NCI-H146 (cell line): ENCODE measurements around the gene EFS.
"Not testable (repeated sequence)": the region's sequence is repeated elsewhere in the genome, so short reads cannot be mapped to it uniquely, and the experiment has no call there.

Experiments
- DNase-seq: peaks from one replicate; lab custom pipeline; 2025; lab: John Stamatoyannopoulos, UW

The EFS gene

DNA sequence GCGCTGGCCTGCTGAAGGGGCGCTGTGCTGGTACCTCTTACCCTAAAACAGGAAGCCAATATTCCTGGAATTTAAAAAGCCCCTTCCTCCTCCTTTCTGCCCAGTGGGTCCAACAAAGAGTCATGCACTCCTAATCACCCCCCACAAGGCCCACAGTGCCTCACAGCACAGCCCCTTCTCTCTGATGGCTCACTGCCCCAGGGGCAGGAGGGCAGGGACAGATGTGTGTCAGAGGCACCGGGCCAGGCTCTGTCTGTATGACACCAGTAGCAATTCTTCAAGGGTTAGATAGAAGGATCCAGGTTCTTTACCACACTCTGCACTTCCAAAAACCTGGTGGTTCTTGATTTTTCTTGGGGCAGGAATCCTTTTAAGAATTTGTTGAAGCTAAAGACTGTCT lies 34.2 kb upstream of the EFS start:
- no peak for DNase-seq

DNA sequence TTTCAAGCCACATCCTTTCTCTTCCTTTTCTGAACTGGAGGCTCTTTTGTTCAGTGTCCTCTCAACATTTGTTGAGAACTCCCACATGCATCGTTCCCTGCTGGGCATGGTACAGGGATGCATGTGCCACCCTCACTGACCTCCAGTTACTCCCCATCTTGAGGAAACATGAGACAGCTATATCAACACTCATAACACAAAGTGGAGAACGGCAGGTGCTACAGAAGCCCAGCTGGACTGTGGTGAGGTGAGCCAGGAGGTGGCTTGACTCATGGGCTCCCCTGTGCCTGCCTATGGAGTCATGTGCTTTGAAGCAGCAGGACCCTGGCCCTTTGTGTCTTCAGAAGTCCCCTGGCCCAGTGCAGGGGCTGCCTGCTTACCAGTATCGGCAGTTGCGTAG lies 33.4 kb upstream of the EFS start:
- peak; percentile 70 for DNase-seq

DNA sequence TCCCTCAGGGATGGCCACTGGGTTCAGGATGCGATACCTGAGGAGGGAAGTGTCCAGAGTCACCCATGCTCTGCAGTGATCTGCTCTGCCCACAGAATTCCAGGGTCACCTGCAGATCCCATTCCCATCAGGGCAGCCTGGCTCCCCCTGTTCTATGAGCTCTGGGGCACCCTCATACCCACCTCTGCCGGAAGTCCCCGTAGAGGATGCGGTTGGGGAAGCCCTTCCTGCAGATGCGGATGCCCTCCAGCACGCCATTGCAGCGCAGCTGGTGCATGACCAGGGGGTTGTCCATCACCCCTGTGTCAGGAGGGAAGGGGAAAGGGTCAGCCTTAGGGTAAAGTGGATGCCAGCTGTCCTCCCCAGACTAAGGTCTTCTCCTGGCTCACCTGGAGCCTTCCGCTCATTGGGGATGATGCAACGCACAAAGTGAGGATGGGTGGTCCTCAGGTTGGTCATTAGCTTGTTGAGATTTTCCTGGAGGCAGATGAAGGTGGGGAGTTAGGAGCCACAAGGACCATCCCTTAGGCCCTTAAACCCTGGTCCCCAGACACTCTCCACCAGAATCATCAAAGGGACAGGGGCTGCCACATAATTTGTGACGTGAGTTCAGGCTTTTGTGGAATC lies 31.9 kb upstream of the EFS start:
- no peak for DNase-seq

DNA sequence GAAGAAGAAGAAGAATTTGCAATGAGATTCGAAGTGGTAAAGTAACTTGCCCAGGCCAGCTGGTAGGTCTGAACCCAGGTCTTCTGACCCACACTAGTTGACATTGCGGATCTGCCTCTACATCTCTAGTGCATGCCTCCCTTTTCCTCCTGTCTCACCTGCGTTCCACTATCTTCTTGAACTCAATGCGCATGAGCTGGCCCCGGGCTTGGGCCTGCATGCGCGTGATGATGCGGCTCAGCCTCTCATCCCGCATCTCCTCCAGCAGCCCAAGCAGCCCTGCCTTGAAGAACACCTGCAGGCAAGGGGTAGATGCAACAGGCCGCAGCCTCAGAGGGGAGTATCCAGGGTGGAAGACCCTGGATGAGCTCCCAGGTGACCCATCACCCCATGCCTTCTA lies 31.2 kb upstream of the EFS start:
- no peak for DNase-seq

DNA sequence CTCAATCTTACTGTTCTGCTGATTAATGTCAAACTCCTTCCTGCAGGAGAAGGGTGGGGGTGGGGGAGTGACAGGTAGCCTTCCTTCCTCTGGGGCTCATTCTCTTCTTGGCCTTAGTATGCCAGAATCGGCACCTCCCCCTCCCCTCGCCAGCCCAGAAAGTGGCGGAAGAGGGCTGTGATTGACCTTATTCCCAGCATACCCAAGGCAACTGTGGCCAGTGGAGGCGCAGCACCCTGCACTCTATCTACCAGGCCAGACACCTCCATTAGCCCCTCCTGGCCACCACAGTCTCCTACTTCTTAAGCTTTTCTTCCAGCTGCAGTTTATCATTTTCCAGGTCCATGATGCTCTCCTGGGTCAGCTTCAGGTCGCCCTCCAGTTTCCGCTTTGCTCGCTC lies 27.6 kb upstream of the EFS start:
- DNase-seq, result no peak

DNA sequence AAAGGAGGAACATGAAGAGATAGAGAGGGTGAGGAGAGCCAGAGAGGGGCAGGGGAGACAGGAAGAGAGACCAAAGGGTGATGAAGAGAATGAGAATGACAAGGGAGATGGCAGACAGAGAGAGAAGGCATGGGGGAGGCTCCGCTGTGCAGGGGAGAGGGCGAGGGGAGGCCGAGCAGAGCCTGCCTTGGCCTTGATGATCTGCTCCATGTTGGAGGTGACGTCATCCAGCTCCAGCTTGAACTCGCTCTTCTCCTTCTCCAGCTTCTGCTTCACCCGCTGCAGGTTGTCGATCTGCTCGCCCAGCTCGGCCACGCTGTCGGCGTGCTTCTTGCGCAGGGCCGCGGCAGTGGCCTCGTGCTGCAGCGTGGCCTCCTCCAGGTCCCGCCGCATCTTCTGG lies 24.9 kb upstream of the EFS start:
- DNase-seq, result not testable (repeated sequence)

DNA sequence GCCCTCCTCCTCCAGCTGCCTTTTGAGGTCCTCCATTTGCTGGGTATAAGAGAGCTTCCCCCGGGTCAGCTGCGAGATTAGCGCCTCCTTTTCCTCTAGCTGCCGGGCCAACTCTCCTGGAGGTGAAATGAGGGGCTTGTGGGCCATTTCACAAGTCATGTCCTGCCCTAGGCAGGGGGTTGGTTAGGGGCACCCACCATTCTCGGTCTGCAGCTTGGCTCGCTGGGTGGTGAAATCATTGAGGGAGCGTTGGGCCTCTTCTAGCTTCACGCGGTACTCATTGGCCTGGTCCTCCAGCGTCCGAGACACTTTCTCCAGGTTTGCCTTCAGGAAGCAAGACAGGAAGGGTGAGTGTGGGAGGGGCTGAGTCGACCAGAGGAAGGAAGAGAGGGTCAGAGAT lies 24.4 kb upstream of the EFS start:
- DNase-seq, result no peak

DNA sequence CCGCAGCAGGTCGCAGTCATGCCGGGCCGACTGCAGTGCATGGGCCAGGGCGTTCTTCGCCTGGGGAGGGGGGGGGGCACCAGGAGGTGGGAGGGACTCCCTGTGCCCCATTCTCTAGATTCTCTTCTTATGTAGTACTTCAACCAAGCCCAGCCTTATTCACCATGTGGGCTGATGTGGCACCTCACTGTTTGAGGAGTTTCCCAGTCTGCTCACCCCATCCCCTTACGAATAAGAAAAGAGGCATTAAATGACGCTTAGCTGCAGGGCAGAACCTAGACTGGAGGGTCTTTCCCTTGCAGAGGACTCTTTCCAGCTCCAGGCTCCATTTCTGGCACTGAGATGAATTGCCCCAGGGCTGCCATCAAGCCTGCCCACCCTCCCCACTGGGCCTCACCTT lies 24.0 kb upstream of the EFS start:
- no peak for DNase-seq

DNA sequence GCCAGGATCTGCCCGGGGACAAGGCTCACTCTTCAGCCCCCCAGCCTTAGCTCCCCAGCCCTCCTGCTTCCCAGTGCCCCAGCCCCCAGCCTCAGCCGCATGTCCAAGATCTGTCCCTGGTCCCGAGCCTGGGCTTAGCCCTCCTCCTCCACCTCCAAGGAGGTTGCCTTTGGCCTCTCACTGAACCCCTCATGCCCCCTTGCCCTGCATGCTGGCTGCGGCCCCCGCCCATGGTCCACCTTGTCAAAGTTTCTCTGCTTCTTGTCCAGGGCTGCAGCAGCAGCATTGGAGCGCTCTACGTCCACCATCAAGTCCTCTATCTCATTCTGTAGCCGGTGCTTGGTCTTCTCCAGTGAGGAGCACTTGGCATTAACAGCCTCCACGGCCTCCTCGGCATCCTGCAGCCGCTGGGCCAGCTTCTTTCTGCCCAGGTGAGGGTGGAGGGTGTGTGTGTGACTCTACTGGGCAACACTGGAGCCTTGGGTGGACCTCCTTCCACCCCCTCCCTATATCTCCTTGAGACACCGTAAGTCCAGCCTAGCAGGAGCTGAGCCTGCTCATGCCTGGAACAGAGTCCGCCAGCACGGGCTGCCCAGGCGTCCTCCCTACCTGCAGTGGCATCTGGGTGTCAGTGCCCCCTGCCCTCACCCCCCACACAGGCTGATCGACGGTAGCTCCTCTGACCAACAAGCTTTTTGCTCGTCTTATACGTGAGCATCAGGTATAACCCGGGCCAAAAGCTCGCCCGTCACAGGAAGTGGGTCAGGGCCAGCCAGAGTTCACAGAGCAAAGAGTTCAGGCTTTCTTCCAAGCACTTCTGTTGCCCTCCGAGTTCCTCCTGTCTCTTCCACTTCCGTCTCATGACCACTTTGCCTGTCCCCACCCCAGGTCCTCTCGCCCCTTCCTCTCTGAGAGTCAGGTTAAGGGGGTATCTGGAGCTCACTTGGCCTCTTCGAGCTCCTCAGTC lies 23.2 kb upstream of the EFS start:
- no peak for DNase-seq

DNA sequence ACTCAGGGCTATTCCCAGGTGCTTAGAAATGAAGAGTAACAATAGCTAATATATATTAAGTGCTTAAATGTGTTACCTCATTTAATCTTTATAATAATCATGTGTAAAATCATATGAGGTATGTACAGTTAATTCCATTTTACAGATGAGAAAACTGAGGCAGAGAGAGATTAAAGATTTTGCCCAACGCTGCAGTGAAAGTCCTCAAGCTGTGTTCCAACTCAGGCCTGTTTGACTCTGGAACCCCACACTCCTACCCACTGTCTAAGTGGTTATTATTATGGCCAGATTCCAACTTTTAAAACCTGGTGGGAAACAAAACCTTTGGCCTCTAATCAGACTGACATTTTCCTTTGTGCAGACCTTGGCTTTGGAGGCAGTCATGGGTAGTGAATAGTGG lies 22.0 kb upstream of the EFS start:
- DNase-seq, result no peak

DNA sequence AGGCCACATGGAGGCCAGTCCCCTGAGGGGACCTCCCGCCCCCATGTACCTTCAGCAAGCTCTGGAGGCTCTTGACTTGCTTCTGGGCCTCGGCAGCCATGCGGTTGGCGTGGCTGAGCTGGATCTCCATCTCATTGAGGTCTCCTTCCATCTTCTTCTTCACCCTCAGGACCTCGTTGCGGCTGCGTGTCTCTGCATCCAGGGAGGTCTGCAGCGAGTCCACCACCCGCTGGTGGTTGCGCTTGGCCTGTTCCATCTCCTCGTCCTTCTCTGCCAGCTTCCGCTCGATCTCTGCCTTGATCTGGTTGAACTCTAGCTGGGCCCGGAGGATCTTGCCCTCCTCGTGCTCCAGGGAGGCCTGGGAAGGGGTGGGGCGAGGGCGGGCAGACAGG lies 21.3 kb upstream of the EFS start:
- not testable (repeated sequence) for DNase-seq

DNA sequence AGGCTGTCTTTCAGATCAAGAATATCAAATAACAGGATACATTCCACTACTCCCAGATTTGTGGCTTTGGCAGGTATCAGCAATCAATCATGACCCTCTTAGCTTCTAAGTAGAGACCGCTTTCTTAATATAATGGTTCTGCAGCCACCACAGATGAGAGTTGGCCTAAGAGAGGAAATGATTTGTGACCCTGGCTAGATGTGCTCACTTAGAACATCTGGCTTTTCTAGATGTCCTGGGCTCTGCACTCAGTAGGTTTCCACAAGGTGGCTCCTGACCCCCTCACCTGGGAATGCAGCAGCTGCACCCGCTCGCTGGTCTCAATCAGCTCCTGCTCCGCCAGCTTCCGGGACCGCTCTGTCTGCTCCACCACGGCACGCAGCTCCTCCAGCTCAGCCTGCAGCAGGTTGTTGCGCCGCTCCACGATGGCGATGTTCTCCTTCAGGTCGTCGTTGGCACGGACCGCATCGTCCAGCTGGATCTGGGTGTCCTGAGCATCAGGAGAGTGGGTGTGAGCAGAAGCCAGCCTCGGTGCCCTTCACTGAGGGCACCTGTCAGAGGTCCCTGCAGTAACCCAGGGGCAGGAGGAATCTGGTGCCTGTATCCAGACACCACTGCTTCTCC lies 20.8 kb upstream of the EFS start:
- peak; percentile 12 for DNase-seq

DNA sequence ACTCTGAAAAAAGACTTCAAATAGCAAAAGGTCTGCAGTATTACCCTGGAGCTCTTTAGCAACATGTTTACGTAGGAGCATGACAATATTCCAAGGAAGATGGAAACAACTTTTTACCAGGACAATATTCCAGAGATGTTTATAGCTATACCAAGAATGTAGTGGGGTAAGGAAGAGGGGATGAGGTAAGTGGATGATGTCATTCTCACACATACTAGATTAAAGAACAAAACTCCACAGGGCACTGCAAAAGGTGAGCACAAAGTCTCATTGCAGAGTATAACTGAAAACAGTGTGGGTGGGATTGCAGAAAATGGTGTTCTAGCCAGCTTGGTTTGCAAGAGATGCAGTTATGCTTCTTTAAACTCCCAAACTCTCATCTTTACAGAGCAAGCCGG lies 20.3 kb upstream of the EFS start:
- no peak for DNase-seq

DNA sequence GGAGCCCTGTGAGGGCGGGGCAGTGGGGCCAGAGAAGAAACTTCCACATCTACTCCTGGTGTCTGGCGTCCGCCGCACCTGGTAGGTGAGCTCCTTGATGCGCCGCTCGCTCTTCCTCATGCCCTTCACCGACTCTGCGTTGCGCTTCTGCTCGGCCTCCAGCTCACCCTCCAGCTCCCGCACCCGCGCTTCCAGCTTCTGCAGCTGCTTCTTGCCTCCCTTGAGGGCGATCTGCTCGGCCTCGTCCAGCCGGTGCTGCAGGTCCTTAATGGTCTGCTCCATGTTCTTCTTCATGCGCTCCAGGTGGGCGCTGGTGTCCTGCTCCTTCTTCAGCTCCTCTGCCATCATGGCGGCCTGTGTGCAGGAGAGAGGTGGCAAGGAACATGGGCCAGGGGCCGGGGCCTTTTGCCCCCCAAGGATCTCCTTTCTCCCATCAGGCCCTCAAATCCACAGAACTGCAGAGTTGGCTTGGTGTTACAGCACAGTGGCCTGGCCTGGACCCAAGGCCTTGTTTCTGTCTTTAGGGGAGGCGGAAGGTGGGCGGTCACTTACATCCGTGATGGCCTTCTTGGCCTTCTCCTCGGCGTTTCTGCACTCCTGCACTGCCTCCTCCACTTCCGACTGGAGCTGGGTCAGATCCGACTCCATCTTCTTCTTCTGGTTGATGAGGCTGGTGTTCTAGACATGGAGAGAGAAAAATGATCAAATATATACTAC lies 19.6 kb upstream of the EFS start:
- DNase-seq, result no peak

DNA sequence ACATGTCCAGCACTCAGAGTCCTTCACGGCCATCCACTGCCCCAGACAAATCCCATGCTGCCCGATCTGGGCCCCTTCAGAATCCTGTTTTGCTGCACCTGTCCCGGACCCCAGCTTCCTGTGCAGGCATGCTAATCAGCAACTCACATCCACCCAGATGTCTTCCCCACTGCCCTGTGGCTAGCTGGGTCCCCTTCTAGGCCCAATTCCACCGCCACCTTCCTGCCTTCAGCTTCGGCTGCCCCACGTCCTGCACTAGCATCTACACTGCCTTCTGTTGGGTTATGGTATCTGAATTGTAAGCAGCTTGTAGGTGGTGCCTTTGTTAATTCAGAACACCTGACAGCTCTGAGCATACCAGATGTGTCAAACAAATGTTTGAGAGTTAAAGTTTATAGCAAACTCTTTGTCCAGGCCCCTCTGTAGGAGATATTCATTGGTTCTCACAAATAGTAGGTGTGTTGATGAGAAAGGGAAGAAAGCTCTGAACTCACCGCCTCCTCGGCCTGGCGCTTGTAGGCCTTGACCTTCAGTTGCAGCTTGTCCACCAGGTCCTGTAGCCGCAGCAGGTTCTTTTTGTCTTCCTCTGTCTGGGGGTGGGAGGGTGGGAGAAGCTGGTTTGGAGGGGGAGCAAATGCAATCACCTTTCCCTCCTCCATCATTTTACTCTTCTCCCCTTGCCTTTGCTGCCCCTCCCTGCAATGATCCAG lies 17.9 kb upstream of the EFS start:
- no peak for DNase-seq

DNA sequence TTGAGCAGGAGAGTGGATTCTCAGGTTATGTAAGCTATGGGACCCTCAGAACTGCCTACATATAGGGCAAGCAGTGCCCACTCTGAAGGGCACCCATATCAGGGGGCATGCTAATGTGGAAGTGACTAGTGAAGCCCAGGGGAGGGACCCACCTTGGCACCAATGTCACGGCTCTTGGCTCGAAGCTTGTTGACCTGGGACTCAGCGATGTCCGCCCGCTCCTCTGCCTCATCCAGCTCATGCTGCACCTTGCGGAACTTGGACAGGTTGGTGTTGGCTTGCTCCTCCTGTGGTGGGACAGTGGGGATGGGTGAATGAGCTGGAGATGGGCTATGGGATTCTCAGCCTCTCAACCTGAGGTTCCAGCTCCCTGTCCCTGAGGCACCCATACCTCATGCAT lies 17.3 kb upstream of the EFS start:
- no peak for DNase-seq

DNA sequence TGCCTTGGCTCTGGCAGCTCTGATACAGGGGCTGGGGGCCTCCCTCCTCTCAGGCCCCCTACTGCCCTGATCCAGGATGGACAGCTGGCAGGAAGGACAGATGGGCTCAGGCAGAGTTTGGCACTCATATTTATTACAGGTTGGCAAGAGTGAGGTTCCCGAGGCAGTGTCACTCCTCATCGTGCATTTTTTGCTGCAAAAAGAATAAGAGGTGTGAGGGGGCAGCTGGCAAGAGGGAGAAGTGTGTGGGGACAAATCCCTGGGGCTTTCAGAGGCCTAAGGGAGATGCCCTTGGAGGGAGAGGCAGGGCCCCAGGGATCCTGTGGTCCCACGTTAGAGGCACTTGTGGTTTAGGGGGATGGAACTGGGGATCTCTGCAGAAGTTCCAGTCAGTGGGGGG lies 16.9 kb upstream of the EFS start:
- DNase-seq, result no peak

DNA sequence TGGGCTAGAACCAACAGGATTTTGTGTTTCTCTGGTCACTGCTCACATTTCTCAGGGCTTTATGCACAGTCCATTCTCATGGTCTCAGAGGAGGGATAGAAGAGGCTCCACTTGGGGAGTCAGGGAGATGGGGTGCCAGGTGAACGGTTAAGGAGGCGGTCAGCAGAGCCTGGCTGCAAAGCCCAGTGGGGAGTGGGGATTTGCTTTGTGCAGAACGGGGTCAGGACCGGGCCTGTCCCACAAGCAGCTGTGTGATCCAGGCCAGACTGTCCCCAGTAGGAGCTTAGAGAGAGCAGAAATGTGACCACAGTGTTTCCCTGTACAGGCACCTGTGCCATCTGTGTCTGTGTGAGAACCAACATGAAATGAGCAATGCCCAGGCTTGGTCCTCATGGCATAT lies 16.0 kb upstream of the EFS start:
- DNase-seq, result no peak

DNA sequence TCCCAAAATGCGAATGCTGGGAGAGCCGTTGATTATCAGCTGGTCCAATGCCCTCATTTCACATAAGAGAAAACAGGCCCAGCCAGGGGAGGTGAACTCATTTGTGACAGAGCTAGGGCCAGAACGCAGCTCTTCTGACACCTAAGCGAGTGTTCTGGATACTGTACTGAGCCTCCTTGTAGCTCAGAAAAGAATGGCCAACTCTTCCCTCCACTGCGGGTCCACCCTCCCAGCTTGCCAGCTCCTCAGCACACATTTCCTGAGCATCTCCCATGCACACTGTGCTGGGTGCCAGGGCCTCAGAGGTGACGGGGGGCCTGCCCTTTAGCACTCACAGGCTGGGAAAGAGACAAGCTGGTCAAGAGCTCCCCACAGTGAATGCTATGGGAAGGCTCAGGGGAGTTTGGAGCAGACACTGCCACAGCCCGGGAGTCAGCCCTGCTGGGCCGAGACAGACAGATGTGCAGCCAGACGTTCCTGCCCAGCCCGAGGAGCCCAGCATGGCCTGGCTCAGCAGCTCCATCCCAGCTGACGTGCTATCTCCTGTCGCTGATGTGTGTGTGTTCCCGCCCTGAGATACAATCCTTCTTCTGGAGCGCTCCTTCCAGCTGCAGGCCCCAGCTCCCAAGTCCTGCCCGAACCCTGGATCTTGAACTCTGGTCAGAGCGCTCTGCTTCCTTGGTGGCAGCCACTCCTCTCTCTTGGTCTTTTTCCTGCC lies 15.4 kb upstream of the EFS start:
- DNase-seq, result no peak

DNA sequence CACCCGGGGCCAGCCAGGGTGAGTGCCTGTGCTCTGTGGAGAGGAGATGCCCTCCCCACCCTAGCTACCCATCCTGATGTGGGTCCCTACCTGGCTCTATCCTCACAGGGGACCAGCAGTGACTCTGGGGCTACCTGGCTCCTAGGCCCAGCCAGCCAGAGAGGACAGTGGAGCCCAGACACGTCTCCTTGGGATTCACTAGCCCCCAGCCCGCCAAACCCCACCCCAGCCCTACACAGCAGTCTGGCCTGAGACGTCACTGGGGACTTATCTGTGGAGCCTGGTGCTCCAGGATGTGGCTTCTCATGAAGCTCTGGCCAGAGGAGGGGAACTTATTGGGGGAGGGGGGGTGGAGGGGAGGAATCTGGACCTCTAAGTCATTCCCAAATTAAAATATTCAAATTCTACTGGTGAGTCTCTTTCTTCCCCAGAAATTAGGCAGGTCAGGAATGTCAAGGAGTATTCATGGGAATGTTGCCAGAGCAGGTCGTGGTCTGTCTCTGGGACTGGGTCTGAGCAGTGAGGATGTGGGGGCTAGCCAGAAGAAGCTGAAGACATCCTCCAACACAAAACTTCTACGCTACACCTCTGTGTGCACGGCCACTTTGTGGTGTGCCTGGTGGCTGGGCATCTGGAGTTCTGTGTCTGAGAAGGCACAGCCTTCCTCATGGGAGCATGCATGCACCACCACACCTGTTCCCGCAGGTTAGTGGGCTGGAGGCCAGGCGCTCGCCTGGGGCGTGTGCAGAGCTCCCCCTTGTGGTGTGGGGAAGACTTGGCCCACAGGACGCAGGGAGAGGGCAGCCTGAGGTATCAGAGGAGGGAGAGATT lies 14.6 kb upstream of the EFS start:
- peak; percentile 43 for DNase-seq
